DOHH2 (cell line): ENCODE data around the gene ARID5B.

ENCODE experiments used
- CTCF ChIP-seq: fragments of 200-600 bp; sonication (generic); IDR thresholded peaks from one replicate; pipeline ENCODE4 v1.5.1; 2014; ENCODE audit warnings: antibody characterized with exemption, mild to moderate bottlenecking, low read depth, low read length; ENCODE audit not compliant: poor library complexity, severe bottlenecking
- EZH2phosphoT487 ChIP-seq: fragments of 200-600 bp; sonication (generic); IDR thresholded peaks from 2 replicates; pipeline ENCODE4 v1.6.1; 2017; ENCODE audit warnings: borderline replicate concordance, mild to moderate bottlenecking, antibody characterized with exemption, low read length, moderate library complexity, mixed read lengths

GRCh38 chr10:61895898-61896600, 5.5 kb upstream of the ARID5B start:
- TF ChIP-seq CTCF: no peak
- no peak for TF ChIP-seq EZH2phosphoT487
